Ectodermal cell (in vitro differentiated cells): ENCODE data around the gene SPATA12.
"Not testable (repeated sequence)": the region's sequence is repeated elsewhere in the genome, so short reads cannot be mapped to it uniquely, and the experiment has no call there.

Experiments
- H3K27ac ChIP-seq: 2 replicates; pipeline ENCODE4 v1.7.0; 2013; ENCODE audit warnings: mild to moderate bottlenecking, low read depth, low read length; ENCODE audit not compliant: insufficient read depth, poor library complexity, severe bottlenecking
- H3K27me3 ChIP-seq: 2 replicates; pipeline ENCODE4 v1.7.0; 2013; ENCODE audit warnings: mild to moderate bottlenecking, low read length; ENCODE audit not compliant: insufficient read depth, control insufficient read depth, poor library complexity, severe bottlenecking
- H3K36me3 ChIP-seq: one replicate; pipeline ENCODE4 v1.7.0; 2013; ENCODE audit warnings: low read length; ENCODE audit not compliant: control insufficient read depth, insufficient read depth
- H3K4me1 ChIP-seq: one replicate; pipeline ENCODE4 v1.7.0; 2013; ENCODE audit warnings: low read length; ENCODE audit not compliant: control insufficient read depth, insufficient read depth
- H3K4me3 ChIP-seq: 2 replicates; pipeline ENCODE4 v1.7.0; 2013; ENCODE audit warnings: low read depth, low read length, control low read depth; ENCODE audit not compliant: insufficient read depth
- H3K9me3 ChIP-seq: 2 replicates; pipeline ENCODE4 v1.7.0; 2013; ENCODE audit warnings: mild to moderate bottlenecking, low read length, moderate library complexity; ENCODE audit not compliant: control insufficient read depth
- WGBS, 2 experiments: methylation state at CpG; one replicate each; pipeline ENCODE4 v1.1.7; 2013; ENCODE audit warnings: missing lambda C conversion rate in 2 of 2; 5-methylcytosine and 5-hydroxymethylcytosine counted together

Gene SPATA12

GRCh38 chr3:57078635-57079473, 18.4 kb downstream of the SPATA12 start:
- Histone ChIP-seq H3K27me3 (peaks cover 61% of the 10 kb centered on the region), H3K36me3 (no peaks in the 10 kb centered on the region), H3K9me3 (peaks cover 2% of the 10 kb centered on the region), H3K4me3 (peak overlapping the region; percentile 63), H3K27ac (no peak overlapping the region), H3K4me1 (no peaks in the 10 kb centered on the region)
- 0 to 1% methylated on average over 91 of the region's 91 CpGs for WGBS, 2 experiments

- peaks cover 61% of the 10 kb centered on the region for H3K27me3 ChIP-seq
- 1 to 2% methylated on average over 25 of the region's 25 CpGs for WGBS, 2 experiments
- H3K27ac ChIP-seq, result no peak overlapping the region
Measured at GRCh38 chr3:57079474-57079831, 19.0 kb downstream of the SPATA12 start.

GRCh38 chr3:57080171-57080570, 19.7 kb downstream of the SPATA12 start:
- 88% methylated on average over 4 of the region's 4 CpGs for WGBS, 2 experiments
- Histone ChIP-seq H3K27me3 (peaks cover 61% of the 10 kb centered on the region), H3K27ac (no peak overlapping the region)

More at GRCh38 chr3:57079474-57079831, 19.0 kb downstream of the SPATA12 start:
- Histone ChIP-seq H3K9me3 (peaks cover 2% of the 10 kb centered on the region), H3K4me1 (no peaks in the 10 kb centered on the region), H3K4me3 (peak overlapping the region; percentile 63), H3K36me3 (no peaks in the 10 kb centered on the region)

GRCh38 chr3:57081173-57081572, 20.7 kb downstream of the SPATA12 start:
- H3K4me3 ChIP-seq, result no peak overlapping the region
- peaks cover 2% of the 10 kb centered on the region for H3K9me3 ChIP-seq
- H3K27ac ChIP-seq, result no peak overlapping the region
- no peaks in the 10 kb centered on the region for H3K4me1 ChIP-seq
- peaks cover 59% of the 10 kb centered on the region for H3K27me3 ChIP-seq
- WGBS, 2 experiments, result 87 to 95% methylated on average over 3 of the region's 3 CpGs
- H3K36me3 ChIP-seq, result no peaks in the 10 kb centered on the region

More at GRCh38 chr3:57080171-57080570, 19.7 kb downstream of the SPATA12 start:
- Histone ChIP-seq H3K9me3 (peaks cover 2% of the 10 kb centered on the region), H3K4me3 (no peak overlapping the region), H3K4me1 (no peaks in the 10 kb centered on the region), H3K36me3 (no peaks in the 10 kb centered on the region)

- no peaks in the 10 kb centered on the region for H3K4me1 ChIP-seq
- peaks cover 46% of the 10 kb centered on the region for H3K27me3 ChIP-seq
- H3K27ac ChIP-seq, result no peak overlapping the region
- no peak overlapping the region for H3K4me3 ChIP-seq
- WGBS, 2 experiments, result 91 to 98% methylated on average over 6 of the region's 6 CpGs
- H3K9me3 ChIP-seq, result peaks cover 2% of the 10 kb centered on the region
- H3K36me3 ChIP-seq, result no peaks in the 10 kb centered on the region
Measured at GRCh38 chr3:57082481-57082880, 22.0 kb downstream of the SPATA12 start.

- not testable (repeated sequence) for H3K36me3 ChIP-seq, H3K9me3 ChIP-seq, H3K4me1 ChIP-seq, H3K27ac ChIP-seq, H3K4me3 ChIP-seq
- WGBS, 2 experiments, result 93 to 94% methylated on average over 16 of the region's 16 CpGs
- H3K27me3 ChIP-seq, result peaks cover 36% of the 10 kb centered on the region
Measured at GRCh38 chr3:57083266-57083995, 23.0 kb downstream of the SPATA12 start.

- Histone ChIP-seq H3K27ac (no peak overlapping the region), H3K27me3 (peaks cover 18% of the 10 kb centered on the region), H3K9me3 (peaks cover 2% of the 10 kb centered on the region), H3K4me3 (no peak overlapping the region), H3K36me3 (no peaks in the 10 kb centered on the region), H3K4me1 (no peaks in the 10 kb centered on the region)
- WGBS, 2 experiments, result 86 to 91% methylated on average over 4 of the region's 4 CpGs
Measured at GRCh38 chr3:57085211-57085610, 24.7 kb downstream of the SPATA12 start.

GRCh38 chr3:57086201-57086600, 25.7 kb downstream of the SPATA12 start:
- Histone ChIP-seq H3K4me3 (no peak overlapping the region), H3K27ac (no peak overlapping the region), H3K36me3 (no peaks in the 10 kb centered on the region), H3K9me3 (peaks cover 2% of the 10 kb centered on the region), H3K4me1 (no peaks in the 10 kb centered on the region), H3K27me3 (peaks cover 8% of the 10 kb centered on the region)

- Histone ChIP-seq H3K36me3 (no peaks in the 10 kb centered on the region), H3K9me3 (no peaks in the 10 kb centered on the region), H3K4me1 (no peaks in the 10 kb centered on the region), H3K27me3 (no peaks in the 10 kb centered on the region), H3K27ac (no peak overlapping the region), H3K4me3 (no peak overlapping the region)
- WGBS, 2 experiments, result 95 to 100% methylated on average over 1 of the region's 1 CpG
Measured at GRCh38 chr3:57087361-57088092, 27.1 kb downstream of the SPATA12 start.

GRCh38 chr3:57088503-57088902, 28.0 kb downstream of the SPATA12 start:
- H3K36me3 ChIP-seq, result no peaks in the 10 kb centered on the region
- H3K9me3 ChIP-seq, result no peaks in the 10 kb centered on the region
- H3K27ac ChIP-seq, result no peak overlapping the region
- no peaks in the 10 kb centered on the region for H3K4me1 ChIP-seq
- H3K4me3 ChIP-seq, result no peak overlapping the region
- no peaks in the 10 kb centered on the region for H3K27me3 ChIP-seq
- 90 to 96% methylated on average over 5 of the region's 5 CpGs for WGBS, 2 experiments
